Astrocyte (in vitro differentiated cells and primary cell): ENCODE results near the gene CEP290. TPM values are rescaled to one million over a fixed set of nuclear protein-coding genes. Genes with fewer than 3 reads are reported as not detected.

Experiments
- DNase-seq: peaks from one replicate; pipeline ENCODE4 v3.0.0-alpha.2; 2010; ENCODE audit warnings: low read depth
- FAIRE-seq: peaks from 2 replicates; lab custom pipeline; 2011; peaks lifted over from hg19 to GRCh38; lab: Jason Lieb, UNC
- H2AFZ ChIP-seq: 2 replicates; pipeline ENCODE4 v1.6.0; 2012; ENCODE audit warnings: low read depth, low read length, inconsistent platforms
- H3K27ac ChIP-seq: 2 replicates; pipeline ENCODE4 v1.5.1; 2011; ENCODE audit warnings: low read depth, low read length, inconsistent platforms
- H3K27me3 ChIP-seq: 2 replicates; pipeline ENCODE4 v1.6.0; 2011; ENCODE audit warnings: low read length, inconsistent platforms; ENCODE audit not compliant: insufficient read depth
- H3K36me3 ChIP-seq: 2 replicates; pipeline ENCODE4 v1.5.1; 2011; ENCODE audit warnings: low read length, inconsistent platforms; ENCODE audit not compliant: insufficient read depth
- H3K4me1 ChIP-seq: 2 replicates; pipeline ENCODE4 v1.5.1; 2011; ENCODE audit warnings: low read length, inconsistent platforms; ENCODE audit not compliant: insufficient read depth
- H3K4me2 ChIP-seq: 2 replicates; pipeline ENCODE4 v1.6.0; 2012; ENCODE audit warnings: low read length, inconsistent platforms
- H3K4me3 ChIP-seq: 2 replicates; pipeline ENCODE4 v1.5.1; 2011; ENCODE audit warnings: low read depth, mild to moderate bottlenecking, low read length, inconsistent platforms; ENCODE audit not compliant: insufficient read depth
- H3K79me2 ChIP-seq: 2 replicates; pipeline ENCODE4 v1.6.0; 2012; ENCODE audit warnings: mild to moderate bottlenecking, low read length, inconsistent platforms; ENCODE audit not compliant: insufficient read depth
- H3K9ac ChIP-seq: 2 replicates; pipeline ENCODE4 v1.6.0; 2012; ENCODE audit warnings: mild to moderate bottlenecking, low read length, inconsistent platforms
- H3K9me3 ChIP-seq: 2 replicates; pipeline ENCODE4 v1.5.1; 2012; ENCODE audit warnings: low read depth, mild to moderate bottlenecking, low read length, inconsistent platforms; ENCODE audit not compliant: insufficient read depth
- H4K20me1 ChIP-seq: 2 replicates; pipeline ENCODE4 v1.6.0; 2012; ENCODE audit warnings: low read length, inconsistent platforms; ENCODE audit not compliant: insufficient read depth
- H3K27ac Mint-ChIP-seq: one replicate; pipeline ENCODE4 v1.8.0; 2021; ENCODE audit warnings: mild to moderate bottlenecking, mixed read lengths; ENCODE audit not compliant: unreplicated experiment
- H3K27me3 Mint-ChIP-seq: one replicate; pipeline ENCODE4 v1.8.0; 2021; ENCODE audit warnings: low read depth, mixed read lengths; ENCODE audit not compliant: unreplicated experiment
- H3K36me3 Mint-ChIP-seq: one replicate; pipeline ENCODE4 v1.8.0; 2021; ENCODE audit warnings: low read depth, mixed read lengths; ENCODE audit not compliant: unreplicated experiment
- H3K4me1 Mint-ChIP-seq: one replicate; pipeline ENCODE4 v1.8.0; 2021; ENCODE audit warnings: low read depth, mixed read lengths; ENCODE audit not compliant: unreplicated experiment
- H3K4me3 Mint-ChIP-seq: one replicate; pipeline ENCODE4 v1.8.0; 2021; ENCODE audit warnings: mild to moderate bottlenecking, moderate library complexity, mixed read lengths; ENCODE audit not compliant: unreplicated experiment
- H3K9me3 Mint-ChIP-seq: one replicate; pipeline ENCODE4 v1.8.0; 2021; ENCODE audit warnings: mild to moderate bottlenecking, mixed read lengths; ENCODE audit not compliant: unreplicated experiment
- CTCF ChIP-seq: IDR thresholded peaks from 2 replicates; pipeline ENCODE4 v1.5.1; 2011; ENCODE audit warnings: low read depth, mild to moderate bottlenecking, inconsistent platforms, low read length, moderate library complexity; ENCODE audit not compliant: insufficient read depth
- EZH2 ChIP-seq: IDR thresholded peaks from 2 replicates; pipeline ENCODE4 v1.6.1; 2012; ENCODE audit warnings: mild to moderate bottlenecking, low read length, inconsistent platforms; ENCODE audit not compliant: insufficient read depth
- total RNA-seq: library from RNA; stranded (reverse); gene quantifications from 2 replicates; pipeline ENCODE4 v1.2.1, GENCODE V29; 2021

Gene CEP290
- total RNA-seq, 1 donor from 2014 or later, result 20.1 TPM

GRCh38 chr12:88057994-88058718 lies 83.7 kb downstream of the CEP290 start:
- Mint-ChIP-seq H3K27ac (no peak overlapping the region), H3K4me1 (no peaks in the 10 kb centered on the region), H3K36me3 (peaks cover 13% of the 10 kb centered on the region), H3K9me3 (no peaks in the 10 kb centered on the region), H3K4me3 (no peak overlapping the region), H3K27me3 (no peaks in the 10 kb centered on the region)
- no peak overlapping the region for H3K4me2 ChIP-seq
- no peaks in the 10 kb centered on the region for H4K20me1 ChIP-seq
- no peaks in the 10 kb centered on the region for H3K4me1 ChIP-seq
- FAIRE-seq (peak; percentile 67), DNase-seq (no peak)
- no peak overlapping the region for H3K4me3 ChIP-seq
- TF ChIP-seq EZH2, result no peak
- TF ChIP-seq CTCF, result no peak
- H3K79me2 ChIP-seq, result no peaks in the 10 kb centered on the region
- H3K27ac ChIP-seq, result no peak overlapping the region
- peaks cover 7% of the 10 kb centered on the region for H3K36me3 ChIP-seq
- H2AFZ ChIP-seq, result no peak overlapping the region
- H3K27me3 ChIP-seq, result no peaks in the 10 kb centered on the region
- no peak overlapping the region for H3K9ac ChIP-seq
- H3K9me3 ChIP-seq, result no peaks in the 10 kb centered on the region

- no peak overlapping the region for H3K4me2 ChIP-seq
- Mint-ChIP-seq H3K27me3 (no peaks in the 10 kb centered on the region), H3K4me1 (no peaks in the 10 kb centered on the region), H3K4me3 (no peak overlapping the region), H3K36me3 (peaks cover 13% of the 10 kb centered on the region), H3K9me3 (no peaks in the 10 kb centered on the region), H3K27ac (no peak overlapping the region)
- no peaks in the 10 kb centered on the region for H3K79me2 ChIP-seq
- no peak overlapping the region for H2AFZ ChIP-seq
- H3K9ac ChIP-seq, result no peak overlapping the region
- no peaks in the 10 kb centered on the region for H3K4me1 ChIP-seq
- FAIRE-seq, result no peak
- H3K9me3 ChIP-seq, result no peaks in the 10 kb centered on the region
- H3K27me3 ChIP-seq, result no peaks in the 10 kb centered on the region
- no peak for DNase-seq
- peaks cover 7% of the 10 kb centered on the region for H3K36me3 ChIP-seq
- H4K20me1 ChIP-seq, result no peaks in the 10 kb centered on the region
- H3K27ac ChIP-seq, result no peak overlapping the region
- no peak overlapping the region for H3K4me3 ChIP-seq
- no peak for TF ChIP-seq CTCF
- TF ChIP-seq EZH2, result no peak
These were observed 85.3 kb downstream of the CEP290 start for GRCh38 chr12:88056571-88056970.

- DNase-seq (peak; percentile 12), FAIRE-seq (no peak)
- Mint-ChIP-seq H3K4me1 (no peaks in the 10 kb centered on the region), H3K36me3 (peaks cover 3% of the 10 kb centered on the region), H3K9me3 (no peaks in the 10 kb centered on the region), H3K27ac (no peak overlapping the region), H3K27me3 (no peaks in the 10 kb centered on the region), H3K4me3 (no peak overlapping the region)
- peaks cover 23% of the 10 kb centered on the region for H3K36me3 ChIP-seq
- no peak overlapping the region for H3K4me3 ChIP-seq
- no peaks in the 10 kb centered on the region for H3K79me2 ChIP-seq
- no peak overlapping the region for H3K9ac ChIP-seq
- no peak overlapping the region for H3K27ac ChIP-seq
- H2AFZ ChIP-seq, result no peak overlapping the region
- no peaks in the 10 kb centered on the region for H3K9me3 ChIP-seq
- H3K4me2 ChIP-seq, result no peak overlapping the region
- no peaks in the 10 kb centered on the region for H3K4me1 ChIP-seq
- H3K27me3 ChIP-seq, result no peaks in the 10 kb centered on the region
- H4K20me1 ChIP-seq, result no peaks in the 10 kb centered on the region
- TF ChIP-seq CTCF, result peak; percentile 27
- TF ChIP-seq EZH2, result no peak
These were observed 89.2 kb downstream of the CEP290 start for GRCh38 chr12:88052686-88053085.
